NT2/D1 (cell line): Measurements from ENCODE around the gene AGRN.

Experiments
- SUZ12 ChIP-seq: IDR thresholded peaks from 2 replicates; pipeline ENCODE4 v1.6.1; 2011; ENCODE audit not compliant: insufficient read length, insufficient read depth; ENCODE audit errors: extremely low read depth
- YY1 ChIP-seq: IDR thresholded peaks from 2 replicates; pipeline ENCODE4 v1.6.1; 2011; ENCODE audit not compliant: insufficient read length, insufficient read depth
- ZNF274 ChIP-seq: IDR thresholded peaks from 2 replicates; pipeline ENCODE4 v1.6.1; 2011; ENCODE audit warnings: mild to moderate bottlenecking, low read depth, low read length

GRCh38 chr1:981955-982558 is 37.9 kb upstream of the AGRN start, which contains the start of gene PERM1:
- TF ChIP-seq ZNF274 (no peak), YY1 (no peak), SUZ12 (no peak)
